Right atrium auricular region (tissue), 2 donors: ENCODE results near the gene NUP107. TPM values are rescaled to one million over a fixed set of nuclear protein-coding genes. Genes with fewer than 3 reads are reported as not detected.

Experiments
- DNase-seq: peaks from one replicate; pipeline ENCODE4 v3.0.0-alpha.2; 2019; ENCODE audit warnings: low spot score
- H3K27ac ChIP-seq, 2 donors: fragments of 200-600 bp; sonication (generic); 1 replicate in 1 of 2; 2 replicates in 1 of 2; pipeline ENCODE4 v1.5.1; 2016 to 2019
- H3K27me3 ChIP-seq, 2 donors: fragments of 200-600 bp; sonication (generic); one replicate each; pipeline versions ENCODE4 v1.5.1 to v1.6.0; 2017 to 2019
- H3K36me3 ChIP-seq: fragments of 200-600 bp; sonication (generic); one replicate; pipeline ENCODE4 v1.5.1; 2016
- H3K4me1 ChIP-seq, 2 donors: fragments of 200-600 bp; sonication (generic); one replicate each; pipeline versions ENCODE4 v1.5.1 to v1.6.0; 2017 to 2019
- H3K4me3 ChIP-seq, 2 donors: fragments of 200-600 bp; sonication (generic); 1 replicate in 1 of 2; 2 replicates in 1 of 2; pipeline ENCODE4 v1.5.1; 2017 to 2019; ENCODE audit warnings: mild to moderate bottlenecking in 1 of 2, moderate library complexity in 1 of 2
- H3K9me3 ChIP-seq, 2 donors: fragments of 200-600 bp; sonication (generic); one replicate each; pipeline ENCODE4 v1.5.1; 2019
- total RNA-seq, 2 donors: library from RNA; depleted of rRNA; stranded (reverse); fragments of >200 nt; gene quantifications; one replicate each; pipeline ENCODE4 v1.1.0, GENCODE V29; 2016
- TF ChIP-seq, protein P1 (sequence below), 2 donors: fragments of 200-600 bp; sonication (generic); IDR thresholded peaks; one replicate each; pipeline ENCODE4 v1.5.1; 2019; ENCODE audit warnings: antibody characterized with exemption in 2 of 2

The NUP107 gene
- total RNA-seq, 2 donors from 2014 or later = 12.6 to 14.9 TPM

DNA sequence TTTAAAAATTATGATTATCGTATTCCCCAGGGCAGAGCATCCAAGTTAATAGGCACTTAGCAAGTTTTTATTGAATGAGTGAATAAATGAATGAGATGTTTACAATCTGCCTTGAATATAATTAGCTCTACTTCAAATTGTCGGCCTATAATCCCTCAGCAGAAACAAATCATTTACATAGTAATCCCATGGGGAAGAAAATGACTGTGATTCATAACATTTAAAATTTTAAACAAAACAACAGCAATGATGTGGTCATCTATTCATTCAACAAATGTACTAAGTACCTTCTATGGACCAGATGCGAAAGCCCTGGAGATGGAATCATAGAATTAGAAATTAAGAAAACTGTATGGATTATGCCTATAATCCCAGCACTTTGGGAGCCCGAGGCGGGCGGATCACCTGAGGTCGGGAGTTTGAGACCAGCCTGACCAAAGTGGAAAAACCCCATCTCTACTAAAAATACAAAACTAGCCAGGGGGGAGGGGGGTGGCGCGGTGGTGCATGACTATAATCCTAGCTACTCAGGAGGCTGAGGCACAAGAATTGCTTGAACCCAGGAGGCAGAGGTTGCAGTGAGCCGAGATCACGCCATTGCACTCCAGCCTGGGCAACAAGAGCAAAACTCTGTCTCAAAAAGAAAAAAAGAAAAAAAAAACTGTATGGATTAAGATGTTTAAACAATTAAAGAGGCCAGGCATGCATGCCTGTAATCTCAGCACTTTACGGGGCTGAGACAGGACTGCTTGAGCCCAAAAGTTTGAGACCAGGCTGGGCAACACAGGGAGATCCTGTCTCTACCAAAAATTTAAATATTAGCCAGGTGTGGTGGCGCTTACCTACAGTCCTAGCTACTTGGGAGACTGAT, 103.5 kb downstream of the NUP107 start:
- Histone ChIP-seq H3K4me3 (no peak overlapping the region), H3K27me3 (no peaks in the 10 kb centered on the region), H3K9me3 (no peaks in the 10 kb centered on the region), H3K27ac (no peak overlapping the region), H3K4me1 (peaks cover 0 to 7% of the 10 kb centered on the region in 2 donors), H3K36me3 (no peaks in the 10 kb centered on the region)
- TF ChIP-seq, protein P1, sequence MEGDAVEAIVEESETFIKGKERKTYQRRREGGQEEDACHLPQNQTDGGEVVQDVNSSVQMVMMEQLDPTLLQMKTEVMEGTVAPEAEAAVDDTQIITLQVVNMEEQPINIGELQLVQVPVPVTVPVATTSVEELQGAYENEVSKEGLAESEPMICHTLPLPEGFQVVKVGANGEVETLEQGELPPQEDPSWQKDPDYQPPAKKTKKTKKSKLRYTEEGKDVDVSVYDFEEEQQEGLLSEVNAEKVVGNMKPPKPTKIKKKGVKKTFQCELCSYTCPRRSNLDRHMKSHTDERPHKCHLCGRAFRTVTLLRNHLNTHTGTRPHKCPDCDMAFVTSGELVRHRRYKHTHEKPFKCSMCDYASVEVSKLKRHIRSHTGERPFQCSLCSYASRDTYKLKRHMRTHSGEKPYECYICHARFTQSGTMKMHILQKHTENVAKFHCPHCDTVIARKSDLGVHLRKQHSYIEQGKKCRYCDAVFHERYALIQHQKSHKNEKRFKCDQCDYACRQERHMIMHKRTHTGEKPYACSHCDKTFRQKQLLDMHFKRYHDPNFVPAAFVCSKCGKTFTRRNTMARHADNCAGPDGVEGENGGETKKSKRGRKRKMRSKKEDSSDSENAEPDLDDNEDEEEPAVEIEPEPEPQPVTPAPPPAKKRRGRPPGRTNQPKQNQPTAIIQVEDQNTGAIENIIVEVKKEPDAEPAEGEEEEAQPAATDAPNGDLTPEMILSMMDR (IDR thresholded peaks at IDR 0.05) = no peak
- DNase-seq = no peak

DNA sequence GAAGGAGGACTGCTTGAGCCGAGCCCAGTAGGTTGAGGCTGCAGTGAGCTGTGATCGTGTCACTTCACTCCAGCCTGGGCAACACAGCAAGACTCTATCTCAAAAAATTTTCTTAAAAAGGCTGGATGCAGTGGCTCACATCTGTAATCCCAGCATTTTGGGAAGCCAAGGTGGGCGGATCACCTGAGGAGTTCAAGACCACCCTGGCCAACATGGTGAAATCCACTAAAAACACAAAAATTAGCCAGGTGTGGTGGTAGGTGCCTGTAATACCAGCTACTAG, 104.1 kb downstream of the NUP107 start:
- Histone ChIP-seq H3K9me3 (no peaks in the 10 kb centered on the region), H3K27ac (no peak overlapping the region), H3K4me3 (no peak overlapping the region), H3K36me3 (no peaks in the 10 kb centered on the region), H3K27me3 (no peaks in the 10 kb centered on the region), H3K4me1 (peaks cover 0 to 7% of the 10 kb centered on the region in 2 donors)
- no peak for DNase-seq
- TF ChIP-seq, protein P1 (IDR thresholded peaks at IDR 0.05) = no peak

DNA sequence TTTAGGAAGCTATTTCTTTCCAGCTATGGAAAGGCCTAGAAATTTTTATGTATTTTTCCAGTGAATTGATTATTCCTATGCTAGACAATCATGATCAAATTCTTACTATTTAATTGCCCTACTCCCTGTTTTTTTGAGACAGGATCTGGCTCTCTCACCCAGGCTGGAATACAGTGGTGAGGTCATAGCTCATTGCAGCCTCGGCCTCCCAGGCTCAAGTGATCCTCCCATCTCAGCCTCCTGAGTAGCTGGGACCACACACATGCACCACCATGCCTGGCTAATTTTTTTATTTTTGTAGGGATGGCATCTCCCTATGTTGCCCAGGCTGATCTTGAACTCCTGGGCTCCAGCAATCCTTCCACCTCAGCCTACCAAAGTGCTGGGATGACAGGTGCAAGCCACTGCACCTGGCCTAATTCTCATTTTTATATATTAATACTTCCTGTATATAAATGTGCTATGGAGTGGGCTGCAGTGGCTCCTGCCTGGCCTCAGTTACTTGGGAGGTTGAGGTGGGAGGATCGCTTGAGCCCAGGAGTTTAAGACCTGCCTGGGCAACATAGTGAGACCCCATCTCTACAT, 105.2 kb downstream of the NUP107 start:
- Histone ChIP-seq H3K4me3 (no peak overlapping the region), H3K4me1 (peaks cover 0 to 6% of the 10 kb centered on the region in 2 donors), H3K36me3 (no peaks in the 10 kb centered on the region), H3K27ac (no peak overlapping the region), H3K27me3 (no peaks in the 10 kb centered on the region), H3K9me3 (no peaks in the 10 kb centered on the region)
- TF ChIP-seq, protein P1 (IDR thresholded peaks at IDR 0.05) = no peak
- DNase-seq = no peak

DNA sequence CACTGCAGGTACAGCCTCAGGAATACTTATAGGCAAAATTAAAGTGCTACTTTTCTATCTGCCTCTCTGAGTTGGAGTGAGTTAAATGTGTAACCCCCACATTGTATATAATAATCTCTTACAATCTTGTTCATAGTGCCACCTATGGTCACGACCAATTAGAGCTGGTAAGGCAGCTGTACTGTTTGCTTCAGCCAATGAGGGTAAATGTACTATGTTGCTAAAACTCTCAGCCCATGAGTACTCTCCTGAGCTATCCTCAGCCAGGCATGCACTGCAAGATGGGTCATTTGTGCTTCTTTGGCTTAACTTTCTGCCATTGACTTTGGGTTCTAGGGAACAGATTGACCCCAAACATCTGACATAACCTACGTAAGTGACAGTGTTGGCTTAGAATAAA, 106.2 kb downstream of the NUP107 start:
- no peak for DNase-seq

DNA sequence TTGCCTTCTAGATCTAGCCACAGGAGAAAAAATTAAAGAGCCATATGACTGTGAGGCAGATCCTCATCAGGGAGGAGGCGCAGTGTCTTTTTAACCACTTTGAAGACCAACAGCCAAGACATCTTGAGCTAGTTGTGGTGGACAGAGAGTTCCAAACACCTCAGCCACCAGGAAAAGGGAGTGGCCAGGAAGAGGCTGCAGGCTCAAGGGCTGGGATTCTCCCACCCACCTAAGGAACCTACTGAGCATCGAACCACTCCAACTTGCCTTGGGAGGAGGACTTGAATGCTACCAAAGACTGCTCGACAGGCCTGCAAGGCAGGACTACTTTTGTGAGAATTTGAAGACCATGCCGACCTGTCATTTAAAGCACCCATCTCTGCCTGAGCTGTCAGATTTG, 106.7 kb downstream of the NUP107 start:
- DNase-seq = no peak
- Histone ChIP-seq H3K9me3 (no peaks in the 10 kb centered on the region), H3K4me1 (no peaks in the 10 kb centered on the region), H3K27me3 (no peaks in the 10 kb centered on the region), H3K27ac (no peak overlapping the region), H3K4me3 (no peak overlapping the region), H3K36me3 (no peaks in the 10 kb centered on the region)
- TF ChIP-seq, protein P1 (IDR thresholded peaks at IDR 0.05) = no peak

More for the DNA sequence above, 106.2 kb downstream of the NUP107 start:
- Histone ChIP-seq H3K4me1 (peaks cover 0 to 3% of the 10 kb centered on the region in 2 donors), H3K4me3 (no peak overlapping the region), H3K27me3 (no peaks in the 10 kb centered on the region), H3K36me3 (no peaks in the 10 kb centered on the region), H3K27ac (no peak overlapping the region), H3K9me3 (no peaks in the 10 kb centered on the region)
- TF ChIP-seq, protein P1 (IDR thresholded peaks at IDR 0.05) = no peak
